NCI-H82 treated with DMSO at 0.1 percent for 48 hours (cell line): ENCODE measurements around the gene EIF4E1B.
"Not testable (repeated sequence)": the region's sequence is repeated elsewhere in the genome, so short reads cannot be mapped to it uniquely, and the experiment has no call there.

ENCODE experiments used
- DNase-seq: peaks from one replicate; lab custom pipeline; 2025; ENCODE audit not compliant: unreplicated experiment; lab: John Stamatoyannopoulos, UW

EIF4E1B gene

GRCh38 chr5:176629853-176630680 lies at the start of gene EIF4E1B, which contains the start of gene SNCB:
Gene EIF4E1B (plus strand): TSS chr5:176630675. CDS start chr5:176642788, 12,113 bp downstream.
Gene SNCB (minus strand): TSS chr5:176630534. CDS start chr5:176629654, 880 bp downstream.
- DNase-seq = peak; percentile 19

GRCh38 chr5:176581361-176581760 lies 49.1 kb upstream of the EIF4E1B start:
- DNase-seq = no peak

GRCh38 chr5:176583076-176583475 lies 47.4 kb upstream of the EIF4E1B start:
- no peak for DNase-seq

GRCh38 chr5:176587398-176587797 lies 43.1 kb upstream of the EIF4E1B start:
- DNase-seq = no peak

- no peak for DNase-seq
Measured at GRCh38 chr5:176588297-176588696, 42.2 kb upstream of the EIF4E1B start.

- no peak for DNase-seq
Measured at GRCh38 chr5:176589039-176589769, 41.3 kb upstream of the EIF4E1B start.

- no peak for DNase-seq
Measured at GRCh38 chr5:176590035-176590717, 40.3 kb upstream of the EIF4E1B start.

- not testable (repeated sequence) for DNase-seq
Measured at GRCh38 chr5:176591667-176592066, 38.8 kb upstream of the EIF4E1B start.

GRCh38 chr5:176592573-176592972 lies 37.9 kb upstream of the EIF4E1B start:
- no peak for DNase-seq

- no peak for DNase-seq
Measured at GRCh38 chr5:176593273-176593869, 37.1 kb upstream of the EIF4E1B start.

- no peak for DNase-seq
Measured at GRCh38 chr5:176594554-176594953, 35.9 kb upstream of the EIF4E1B start.

GRCh38 chr5:176595386-176595943 lies 35.0 kb upstream of the EIF4E1B start:
- no peak for DNase-seq

GRCh38 chr5:176596069-176596644 lies 34.3 kb upstream of the EIF4E1B start:
- DNase-seq = no peak

GRCh38 chr5:176596689-176597416 lies 33.6 kb upstream of the EIF4E1B start:
- no peak for DNase-seq

- DNase-seq = no peak
Measured at GRCh38 chr5:176597417-176598389, 32.8 kb upstream of the EIF4E1B start.

GRCh38 chr5:176599749-176600430 lies 30.6 kb upstream of the EIF4E1B start:
- DNase-seq = not testable (repeated sequence)

- DNase-seq = no peak
Measured at GRCh38 chr5:176601901-176602482, 28.5 kb upstream of the EIF4E1B start.

- no peak for DNase-seq
Measured at GRCh38 chr5:176603091-176603490, 27.4 kb upstream of the EIF4E1B start.
